Body of pancreas (tissue), 4 donors: ENCODE measurements around the gene ERAL1.

Source experiments
- CTCF ChIP-seq, 7 experiments: fragments of 450-650 bp in 4 of 7; fragments of 200-600 bp in 3 of 7; sonication (generic) in 3 of 7; IDR thresholded peaks; one replicate each; pipeline ENCODE4 v1.5.1; 2016 to 2019; ENCODE audit warnings: antibody characterized with exemption in 7 of 7
- POLR2A ChIP-seq, 3 donors: fragments of 450-650 bp; IDR thresholded peaks; one replicate each; pipeline ENCODE4 v1.6.1; 2016; ENCODE audit warnings: antibody characterized with exemption in 3 of 3, mild to moderate bottlenecking in 2 of 3

- no peak for TF ChIP-seq POLR2A (IDR thresholded peaks at IDR 0.05)
- no peak for TF ChIP-seq CTCF (IDR thresholded peaks at IDR 0.05)
These were observed 35.2 kb upstream of the ERAL1 start for GRCh38 chr17:28819582-28819981.
